Panc1 (cell line): ENCODE measurements around the gene ATRN. TPM values are rescaled to one million over a fixed set of nuclear protein-coding genes. Genes with fewer than 3 reads are reported as not detected.

Source experiments
- ATAC-seq: fragments of 200-7000 bp; cut with Tn5 transposase; 2 replicates; pipeline ENCODE4 v1.9.1; 2020; ENCODE audit warnings: mild to moderate bottlenecking, moderate library complexity
- BruUV-seq: library from RNA; stranded (reverse); fragments of 400-500 nt; replicated peaks from 2 replicates; lab custom pipeline; 2021; lab: Mats Ljungman, UMichigan
- CTCF ChIA-PET: fragments of 300-600 bp; sonication (Branson Sonifier 250); formaldehyde crosslinking; loops from one replicate; lab custom pipeline; 2022; ENCODE audit warnings: antibody characterized with exemption; lab: Charles Lee
- POLR2A ChIA-PET: fragments of 300-600 bp; sonication (Branson Sonifier 250); formaldehyde crosslinking; loops from one replicate; lab custom pipeline; 2022; ENCODE audit warnings: antibody characterized with exemption; lab: Charles Lee
- DNase-seq: peaks from one replicate; pipeline ENCODE4 v3.0.0-alpha.2; 2010; ENCODE audit warnings: low read depth, low spot score
- H3K27ac ChIP-seq: 2 replicates; pipeline ENCODE4 v1.5.1; 2011; ENCODE audit warnings: mild to moderate bottlenecking, low read length, inconsistent platforms
- H3K27me3 ChIP-seq: fragments of 200-500 bp; sonication (Bioruptor generic); 2 replicates; pipeline ENCODE4 v1.6.0; 2014; ENCODE audit warnings: low read length, inconsistent platforms; ENCODE audit not compliant: control insufficient read depth, insufficient read depth
- H3K36me3 ChIP-seq: fragments of 200-500 bp; sonication (Bioruptor generic); 2 replicates; pipeline ENCODE4 v1.5.1; 2014; ENCODE audit warnings: inconsistent platforms, mild to moderate bottlenecking, low read length, moderate library complexity; ENCODE audit not compliant: control insufficient read depth, insufficient read depth
- H3K4me1 ChIP-seq: 2 replicates; pipeline ENCODE4 v1.5.1; 2011; ENCODE audit warnings: inconsistent platforms, mild to moderate bottlenecking, low read length, moderate library complexity; ENCODE audit not compliant: control insufficient read depth, insufficient read depth
- H3K4me3 ChIP-seq, 2 experiments: 2 replicates each; pipeline ENCODE4 v1.5.1; 2011 to 2012; ENCODE audit warnings: low read depth in 2 of 2, low read length in 2 of 2, mild to moderate bottlenecking in 2 of 2, inconsistent platforms in 1 of 2, moderate library complexity in 1 of 2
- H3K9me3 ChIP-seq: fragments of 200-500 bp; sonication (Bioruptor generic); 2 replicates; pipeline ENCODE4 v1.5.1; 2014; ENCODE audit warnings: low read depth, mild to moderate bottlenecking, inconsistent platforms, low read length, moderate library complexity; ENCODE audit not compliant: control insufficient read depth, insufficient read depth
- CTCF ChIP-seq: fragments of 450-650 bp; IDR thresholded peaks from 2 replicates; pipeline ENCODE4 v1.5.1; 2017; ENCODE audit warnings: mild to moderate bottlenecking
- POLR2AphosphoS5 ChIP-seq: IDR thresholded peaks from 2 replicates; pipeline ENCODE4 v1.6.1; 2012; ENCODE audit warnings: mild to moderate bottlenecking, low read depth, low read length, moderate library complexity
- REST ChIP-seq, 2 experiments: IDR thresholded peaks; 2 replicates each; pipeline ENCODE4 v1.6.1; 2011 to 2012; ENCODE audit warnings: low read depth in 2 of 2, control low read depth in 1 of 2, low read length in 1 of 2, mild to moderate bottlenecking in 1 of 2, moderate library complexity in 1 of 2; ENCODE audit not compliant: insufficient read depth in 1 of 2
- SIN3A ChIP-seq: IDR thresholded peaks from 2 replicates; pipeline ENCODE4 v1.6.1; 2012; ENCODE audit warnings: low read depth, mild to moderate bottlenecking, low read length, moderate library complexity, borderline replicate concordance; ENCODE audit not compliant: insufficient read depth
- TCF7L2 ChIP-seq: IDR thresholded peaks from 2 replicates; pipeline ENCODE4 v1.6.1; 2011; ENCODE audit warnings: mild to moderate bottlenecking, low read depth, low read length, inconsistent platforms
- in situ Hi-C: cut with HindIII; loops from 2 replicates; pipeline ENCODE4 v1.10.0; 2016; ENCODE audit warnings: low sequenced_read_pairs, low pct_unique_long_range_greater_than_20kb
- intact Hi-C: fragments of 100-400 bp; cut with micrococcal nuclease; formaldehyde crosslinking; loops from one replicate; pipeline ENCODE4 v1.10.0; 2022; ENCODE audit not compliant: unreplicated experiment
- total RNA-seq: library from RNA; stranded (reverse); gene quantifications from one replicate; pipeline ENCODE4 v1.2.1, GENCODE V29; 2021; ENCODE audit not compliant: unreplicated experiment

Gene ATRN
- total RNA-seq, 1 experiment from 2014 or later = 33.8 TPM

DNA sequence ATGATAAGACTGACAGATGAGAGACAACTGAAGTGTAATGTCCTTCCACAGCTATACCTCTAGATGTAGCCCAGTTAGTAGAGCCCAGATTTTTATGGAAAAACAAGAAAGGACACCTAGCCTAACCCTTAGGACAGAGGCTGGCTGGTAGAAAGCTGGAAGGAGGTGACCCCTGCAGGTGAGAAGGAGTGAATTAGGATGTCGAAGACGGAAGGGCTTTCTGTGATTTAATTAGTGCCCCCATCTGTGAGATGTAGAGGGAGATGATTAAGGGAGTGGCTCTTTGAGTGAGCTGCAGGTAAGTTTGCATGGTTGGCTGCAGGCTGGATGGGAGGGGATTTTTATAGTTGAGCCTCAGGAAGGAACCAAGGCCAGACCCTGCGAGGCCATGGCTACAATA lies 109.6 kb downstream of the ATRN start:
- POLR2A ChIA-PET = no interaction called here

DNA sequence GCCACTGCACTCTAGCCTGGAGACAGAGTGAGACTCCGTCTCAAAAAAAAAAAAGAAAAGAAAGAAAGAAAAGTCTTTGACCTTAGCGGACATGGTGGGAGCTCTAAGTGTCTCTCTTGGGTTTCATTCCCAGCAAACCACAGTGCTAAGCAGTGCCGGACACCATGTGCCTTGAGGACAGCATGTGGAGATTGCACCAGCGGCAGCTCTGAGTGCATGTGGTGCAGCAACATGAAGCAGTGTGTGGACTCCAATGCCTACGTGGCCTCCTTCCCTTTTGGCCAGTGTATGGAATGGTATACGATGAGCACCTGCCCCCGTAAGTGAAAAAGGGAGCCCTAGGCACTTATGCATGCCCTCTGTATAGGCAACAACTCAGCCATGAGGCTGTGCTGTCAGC lies 112.9 kb downstream of the ATRN start:
- no peaks in the 10 kb centered on the region for H3K4me1 ChIP-seq
- TF ChIP-seq REST (IDR thresholded peaks at IDR 0.05; ENCODE audit: insufficient read depth in 1 of 2, low read depth in 2 of 2, low read length in 1 of 2) (no peak), SIN3A (no peak), POLR2AphosphoS5 (no peak), TCF7L2 (no peak), CTCF (no peak)
- H3K27me3 ChIP-seq = no peaks in the 10 kb centered on the region
- intact Hi-C loops (no loop called here), in situ Hi-C loops (no loop called here)
- H3K4me3 ChIP-seq = no peak overlapping the region
- no peaks in the 10 kb centered on the region for H3K36me3 ChIP-seq
- DNase-seq (no peak), ATAC-seq (no peak)
- CTCF ChIA-PET = no interaction called here
- POLR2A ChIA-PET = no interaction called here
- H3K27ac ChIP-seq = no peak overlapping the region
- H3K9me3 ChIP-seq = no peaks in the 10 kb centered on the region
- no TSS peak for BruUV-seq

More for the DNA sequence above, 109.6 kb downstream of the ATRN start:
- H3K4me1 ChIP-seq = no peaks in the 10 kb centered on the region
- BruUV-seq = no TSS peak
- H3K27ac ChIP-seq = no peak overlapping the region
- no peaks in the 10 kb centered on the region; the same call in 1 of the 2 replicates for H3K36me3 ChIP-seq
- no peaks in the 10 kb centered on the region for H3K9me3 ChIP-seq
- in situ Hi-C loops (no loop called here), intact Hi-C loops (no loop called here)
- ATAC-seq = no peak
- no peaks in the 10 kb centered on the region for H3K27me3 ChIP-seq
- H3K4me3 ChIP-seq = no peak overlapping the region
- CTCF ChIA-PET = no interaction called here
- TF ChIP-seq POLR2AphosphoS5 = no peak
- no peak for TF ChIP-seq REST (IDR thresholded peaks at IDR 0.05; ENCODE audit: insufficient read depth in 1 of 2, low read depth in 2 of 2, low read length in 1 of 2)
- peak; percentile 6; the same call in 1 of the 2 replicates for TF ChIP-seq CTCF
- no peak for DNase-seq
